H9 (cell line): ENCODE data around the gene GABRB2. TPM values are rescaled to one million over a fixed set of nuclear protein-coding genes. Genes with fewer than 3 reads are reported as not detected.

Experiments used
- DNase-seq: peaks from one replicate; pipeline ENCODE4 v3.0.0-alpha.2; 2017
- H2AFZ ChIP-seq: one replicate; pipeline ENCODE4 v1.6.1; 2013; ENCODE audit warnings: mild to moderate bottlenecking, low read length, control low read depth, moderate library complexity
- H2AK5ac ChIP-seq: 2 replicates; pipeline ENCODE4 v1.6.1; 2013; ENCODE audit warnings: low read length, control low read depth, mixed read lengths; ENCODE audit not compliant: insufficient read length
- H2BK120ac ChIP-seq: one replicate; pipeline ENCODE4 v1.6.1; 2013; ENCODE audit warnings: low read depth, mild to moderate bottlenecking, low read length, control low read depth, inconsistent platforms; ENCODE audit not compliant: poor library complexity, severe bottlenecking
- H2BK12ac ChIP-seq: 2 replicates; pipeline ENCODE4 v1.6.1; 2013; ENCODE audit warnings: low read length, control low read depth, mixed read lengths, low read depth; ENCODE audit not compliant: insufficient read length
- H2BK15ac ChIP-seq: 2 replicates; pipeline ENCODE4 v1.6.1; 2013; ENCODE audit warnings: low read depth, low read length, control low read depth
- H2BK20ac ChIP-seq: one replicate; pipeline ENCODE4 v1.6.1; 2013; ENCODE audit warnings: low read depth, mild to moderate bottlenecking, low read length, control low read depth, inconsistent platforms; ENCODE audit not compliant: poor library complexity, severe bottlenecking
- H2BK5ac ChIP-seq: 2 replicates; pipeline ENCODE4 v1.6.1; 2013; ENCODE audit warnings: low read length, control low read depth, mixed read lengths; ENCODE audit not compliant: insufficient read length
- H3K14ac ChIP-seq: 2 replicates; pipeline ENCODE4 v1.6.1; 2013; ENCODE audit warnings: low read length, control low read depth; ENCODE audit not compliant: insufficient read depth
- H3K18ac ChIP-seq: 2 replicates; pipeline ENCODE4 v1.6.1; 2013; ENCODE audit warnings: low read depth, mild to moderate bottlenecking, mixed read lengths, low read length, control low read depth; ENCODE audit not compliant: insufficient read length
- H3K23ac ChIP-seq: 2 replicates; pipeline ENCODE4 v1.6.1; 2013; ENCODE audit warnings: low read length, control low read depth, mixed read lengths, low read depth; ENCODE audit not compliant: insufficient read length
- H3K23me2 ChIP-seq: 2 replicates; pipeline ENCODE4 v1.6.1; 2013; ENCODE audit warnings: low read depth, mild to moderate bottlenecking, mixed read lengths, low read length, control low read depth; ENCODE audit not compliant: insufficient read length, poor library complexity, severe bottlenecking
- H3K27ac ChIP-seq: 2 replicates; pipeline ENCODE4 v1.5.1; 2013; ENCODE audit warnings: low read length, control low read depth, mixed read lengths, low read depth; ENCODE audit not compliant: insufficient read length
- H3K27me3 ChIP-seq: 2 replicates; pipeline ENCODE4 v1.6.1; 2013; ENCODE audit warnings: low read length, control low read depth, inconsistent platforms; ENCODE audit not compliant: insufficient read depth
- H3K4ac ChIP-seq: 2 replicates; pipeline ENCODE4 v1.6.1; 2013; ENCODE audit warnings: low read depth, mild to moderate bottlenecking, control low read depth, inconsistent platforms, low read length, moderate library complexity
- H3K4me1 ChIP-seq: 2 replicates; pipeline ENCODE4 v1.6.1; 2013; ENCODE audit warnings: low read length, control low read depth, inconsistent platforms; ENCODE audit not compliant: insufficient read depth
- H3K4me2 ChIP-seq: 2 replicates; pipeline ENCODE4 v1.6.1; 2013; ENCODE audit warnings: low read length, control low read depth, mixed read lengths; ENCODE audit not compliant: insufficient read length, insufficient read depth
- H3K56ac ChIP-seq: 2 replicates; pipeline ENCODE4 v1.6.1; 2013; ENCODE audit warnings: low read depth, mild to moderate bottlenecking, mixed read lengths, low read length, control low read depth; ENCODE audit not compliant: insufficient read length
- H3K79me1 ChIP-seq: 2 replicates; pipeline ENCODE4 v1.6.1; 2013; ENCODE audit warnings: low read depth, mild to moderate bottlenecking, moderate library complexity, low read length, control low read depth, inconsistent platforms; ENCODE audit not compliant: insufficient read depth, poor library complexity, severe bottlenecking
- H3K79me2 ChIP-seq: 2 replicates; pipeline ENCODE4 v1.6.1; 2013; ENCODE audit warnings: low read length, control low read depth, inconsistent platforms; ENCODE audit not compliant: insufficient read depth
- H3K9ac ChIP-seq: 2 replicates; pipeline ENCODE4 v1.6.1; 2013; ENCODE audit warnings: low read length, control low read depth, mixed read lengths; ENCODE audit not compliant: insufficient read length; ENCODE audit errors: extremely low read depth
- H3K9me3 ChIP-seq: one replicate; pipeline ENCODE4 v1.6.1; 2013; ENCODE audit warnings: low read depth, low read length, inconsistent platforms; ENCODE audit not compliant: control insufficient read depth
- H3T11ph ChIP-seq: one replicate; pipeline ENCODE4 v1.6.1; 2013; ENCODE audit warnings: mild to moderate bottlenecking, low read length, control low read depth, inconsistent platforms
- H4K20me1 ChIP-seq: one replicate; pipeline ENCODE4 v1.6.1; 2013; ENCODE audit not compliant: control insufficient read depth, insufficient read length, insufficient read depth
- H4K5ac ChIP-seq: 2 replicates; pipeline ENCODE4 v1.6.1; 2013; ENCODE audit warnings: low read depth, mild to moderate bottlenecking, mixed read lengths, low read length, control low read depth; ENCODE audit not compliant: insufficient read length
- H4K8ac ChIP-seq: replicated peaks from 2 replicates; pipeline ENCODE4 v1.6.1; 2013; ENCODE audit warnings: low read length, control low read depth, mixed read lengths, low read depth; ENCODE audit not compliant: insufficient read length
- H4K91ac ChIP-seq: 2 replicates; pipeline ENCODE4 v1.6.1; 2013; ENCODE audit warnings: low read depth, mild to moderate bottlenecking, moderate library complexity, mixed read lengths, low read length, control low read depth; ENCODE audit not compliant: insufficient read length
- H3K27ac Mint-ChIP-seq, 3 experiments: 2 replicates in 2 of 3; 3 replicates in 1 of 3; pipeline ENCODE4 v1.8.0; 2020 to 2021; ENCODE audit warnings: mixed read lengths in 3 of 3, mild to moderate bottlenecking in 1 of 3, moderate library complexity in 1 of 3
- H3K27me3 Mint-ChIP-seq: 2 replicates; pipeline ENCODE4 v1.8.0; 2021; ENCODE audit warnings: low read depth, mild to moderate bottlenecking, moderate library complexity, mixed read lengths
- H3K36me3 Mint-ChIP-seq, 3 experiments: 2 replicates in 2 of 3; 3 replicates in 1 of 3; pipeline ENCODE4 v1.8.0; 2020 to 2021; ENCODE audit warnings: low read depth in 3 of 3, mixed read lengths in 3 of 3; ENCODE audit not compliant: insufficient read depth in 1 of 3
- H3K4me1 Mint-ChIP-seq, 2 experiments: 2 replicates each; pipeline ENCODE4 v1.8.0; 2020; ENCODE audit warnings: mixed read lengths in 2 of 2
- H3K4me3 Mint-ChIP-seq, 2 experiments: 2 replicates in 1 of 2; 3 replicates in 1 of 2; pipeline ENCODE4 v1.8.0; 2020 to 2021; ENCODE audit warnings: mild to moderate bottlenecking in 2 of 2, mixed read lengths in 2 of 2, moderate library complexity in 1 of 2
- H3K9me3 Mint-ChIP-seq, 2 experiments: 2 replicates in 1 of 2; 3 replicates in 1 of 2; pipeline ENCODE4 v1.8.0; 2020; ENCODE audit warnings: mild to moderate bottlenecking in 2 of 2, mixed read lengths in 2 of 2, moderate library complexity in 1 of 2
- CTCF ChIP-seq: fragments of 200-600 bp; sonication (generic); conservative IDR thresholded peaks from 3 replicates; pipeline ENCODE4 v1.8.0; 2021; ENCODE audit warnings: antibody characterized with exemption, mild to moderate bottlenecking
- WGBS: extraction: QIAGEN DNeasy Blood & Tissue Kit; methylation state at CpG from one replicate; pipeline ENCODE4 v1.1.7; 2013; ENCODE audit warnings: missing lambda C conversion rate, low lambda C conversion rate, mixed read lengths; ENCODE audit not compliant: insufficient read length; ENCODE audit errors: extremely low coverage; 5-methylcytosine and 5-hydroxymethylcytosine counted together
- total RNA-seq: library from RNA; stranded (reverse); gene quantifications from 2 replicates; pipeline ENCODE4 v1.2.1, GENCODE V29; 2021

GABRB2 gene
- total RNA-seq, 1 experiment from 2014 or later: 0.20 TPM

GRCh38 chr5:161380486-161380885, 166.0 kb downstream of the GABRB2 start:
- no peak overlapping the region for H3K18ac ChIP-seq
- H3K79me1 ChIP-seq: no peaks in the 10 kb centered on the region
- no peak overlapping the region for H2AK5ac ChIP-seq

More at GRCh38 chr5:161380486-161380885, 166.0 kb downstream of the GABRB2 start:
- H3K36me3 Mint-ChIP-seq: no peaks in the 10 kb centered on the region
- Histone ChIP-seq H3K4me1 (no peaks in the 10 kb centered on the region), H3K9me3 (no peaks in the 10 kb centered on the region), H3K4me2 (no peak overlapping the region), H2BK5ac (no peak overlapping the region), H3T11ph (no peak overlapping the region), H4K8ac (no peak overlapping the region), H3K27me3 (no peaks in the 10 kb centered on the region), H2BK120ac (no peak overlapping the region), H3K14ac (no peak overlapping the region), H2BK20ac (no peak overlapping the region), H3K4ac (no peak overlapping the region), H4K91ac (no peak overlapping the region), H4K20me1 (no peaks in the 10 kb centered on the region), H3K79me2 (no peaks in the 10 kb centered on the region), H3K23me2 (no peaks in the 10 kb centered on the region), H3K9ac (no peak overlapping the region), H2AFZ (no peak overlapping the region), H4K5ac (no peak overlapping the region), H2BK12ac (no peak overlapping the region), H3K27ac (no peak overlapping the region), H2BK15ac (no peak overlapping the region), H3K23ac (no peak overlapping the region), H3K56ac (no peak overlapping the region)
- TF ChIP-seq CTCF: no peak
- H3K9me3 Mint-ChIP-seq: no peaks in the 10 kb centered on the region
- no peak overlapping the region for H3K4me3 Mint-ChIP-seq
- DNase-seq: no peak
- H3K27ac Mint-ChIP-seq: no peak overlapping the region; a peak in 1 of 7 replicates
- H3K27me3 Mint-ChIP-seq: no peaks in the 10 kb centered on the region; the same call in 1 of the 2 replicates
- WGBS: no CpG with 5 or more reads among the region's 1 CpG
- H3K4me1 Mint-ChIP-seq: peaks cover 0 to under 1% of the 10 kb centered on the region in 2 experiments; a peak in 2 of 4 replicates
